Sciatic nerve (tissue), 2 donors: Measurements from ENCODE around the gene TEKTIP1. TPM values are rescaled to one million over a fixed set of nuclear protein-coding genes. Genes with fewer than 3 reads are reported as not detected.

ENCODE experiments used
- ATAC-seq: fragments of 200-7000 bp; cut with Tn5 transposase; one replicate; pipeline ENCODE4 v1.9.1; 2020; ENCODE audit warnings: mild to moderate bottlenecking, moderate library complexity
- DNase-seq: peaks from one replicate; pipeline ENCODE4 v3.0.0-alpha.2; 2020; ENCODE audit warnings: low spot score
- intact Hi-C: fragments of 100-400 bp; cut with DNase I; formaldehyde crosslinking; loops from one replicate; pipeline ENCODE4 v1.14.2; 2022
- total RNA-seq: library from RNA; stranded (reverse); fragmentation: NEBNext Ultra II Directional; extraction: Animal tissue kit (Norgen Biotek cat#: 25700); gene quantifications from one replicate; pipeline ENCODE4 v1.2.1, GENCODE V29; 2021
- donor health status: DM: no; HTN: no; CAD: no.
- donor health status: DM: no; HTN: no; CAD: no.

TEKTIP1 gene
- total RNA-seq = 4.9 TPM

DNA sequence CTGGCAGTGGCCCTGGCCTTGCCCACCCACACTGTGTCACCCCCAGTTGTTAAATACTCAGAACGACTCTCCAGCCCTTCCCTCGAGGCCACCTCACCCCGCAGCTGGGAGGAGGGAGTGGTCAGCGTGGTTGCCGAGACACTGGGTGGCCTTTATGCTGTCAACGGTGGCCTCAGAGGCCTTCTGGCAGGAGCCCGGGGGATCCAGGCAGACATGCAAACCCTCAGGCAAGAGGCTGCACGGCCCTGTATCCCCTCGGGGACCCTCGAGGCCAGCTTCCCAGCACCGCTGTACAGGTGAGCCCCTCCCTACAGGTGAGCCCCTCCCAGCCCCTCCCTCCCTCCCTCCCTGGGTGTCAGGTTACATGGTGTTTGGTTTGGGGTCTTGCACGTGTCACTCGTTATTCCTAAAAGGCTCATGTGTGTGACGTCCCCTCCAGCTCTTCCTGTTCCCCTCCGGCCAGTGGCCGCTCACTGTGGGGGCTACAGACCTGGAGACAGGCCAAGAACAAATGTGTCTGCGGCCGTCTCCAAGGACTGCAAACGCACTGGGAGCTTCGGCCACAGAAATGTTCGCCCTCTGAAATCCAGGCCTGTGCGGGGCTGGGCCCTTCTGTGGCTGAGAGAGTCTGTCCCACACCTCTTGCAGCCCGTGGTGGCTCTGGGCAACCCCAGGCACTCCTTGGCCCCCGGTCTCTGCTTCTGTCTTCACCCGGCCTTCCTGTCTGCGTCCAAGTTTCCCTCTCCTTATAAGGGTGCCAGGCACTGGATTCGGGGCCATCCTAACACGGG, at the start of gene TEKTIP1:
Gene TEKTIP1, plus strand, starts transcription at position 210 of the 791 bp plus-strand sequence. Its CDS starts 4 bp downstream, at position 214.
- DNase-seq (no peak), ATAC-seq (no peak)
- intact Hi-C loops = no loop called here

- DNase-seq (no peak), ATAC-seq (no peak)
- intact Hi-C loops = no loop called here
These were observed 47.4 kb upstream of the TEKTIP1 start for GRCh38 chr19:3491396-3492119.

DNA sequence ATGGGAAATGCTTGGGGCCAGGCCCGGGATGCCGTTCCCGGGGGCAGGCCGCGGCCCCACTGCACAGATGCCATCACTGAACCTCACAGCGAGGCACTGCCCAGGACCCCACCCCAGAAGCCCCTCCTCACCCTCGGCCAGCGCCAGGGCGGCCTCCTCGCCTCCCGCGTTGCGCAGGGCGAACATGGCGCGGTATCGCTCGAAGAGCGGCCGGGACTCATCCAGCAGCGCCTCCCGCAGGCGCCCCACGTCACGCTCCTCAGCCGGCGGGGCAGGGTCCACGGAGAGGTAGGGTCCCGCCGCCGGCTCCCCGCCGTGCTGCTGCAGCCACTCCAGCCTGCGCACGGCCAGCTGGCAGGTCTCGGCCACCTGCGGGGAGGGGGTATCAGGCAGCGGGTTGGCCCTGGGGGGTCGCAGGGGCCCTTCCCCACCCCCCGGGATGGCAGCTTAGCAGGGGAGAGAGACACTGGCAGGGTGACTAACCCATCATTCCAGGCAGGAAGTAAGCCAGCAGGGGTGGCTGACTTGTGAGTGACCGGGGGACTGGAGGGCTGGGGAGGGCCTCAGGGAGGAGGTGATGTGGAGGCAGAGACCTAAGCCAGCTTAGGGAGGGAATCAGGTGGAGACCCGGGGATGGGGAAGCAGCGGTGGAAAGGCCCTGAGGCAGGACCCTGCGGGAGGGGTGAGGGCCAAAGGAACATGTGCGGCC, 46.7 kb upstream of the TEKTIP1 start:
- intact Hi-C loops = no loop called here
- DNase-seq = no peak

GRCh38 chr19:3492919-3493318, 46.1 kb upstream of the TEKTIP1 start:
- ATAC-seq = no peak
- intact Hi-C loops = no loop called here

More for the DNA sequence above, 46.7 kb upstream of the TEKTIP1 start:
- ATAC-seq = no peak

GRCh38 chr19:3493651-3494050, 45.3 kb upstream of the TEKTIP1 start:
- DNase-seq = no peak
- no peak for ATAC-seq
- intact Hi-C loops = no loop called here

More at GRCh38 chr19:3492919-3493318, 46.1 kb upstream of the TEKTIP1 start:
- no peak for DNase-seq

GRCh38 chr19:3494051-3494450, 44.9 kb upstream of the TEKTIP1 start:
- DNase-seq = no peak
- ATAC-seq = peak; percentile 55
- intact Hi-C loops = no loop called here

DNA sequence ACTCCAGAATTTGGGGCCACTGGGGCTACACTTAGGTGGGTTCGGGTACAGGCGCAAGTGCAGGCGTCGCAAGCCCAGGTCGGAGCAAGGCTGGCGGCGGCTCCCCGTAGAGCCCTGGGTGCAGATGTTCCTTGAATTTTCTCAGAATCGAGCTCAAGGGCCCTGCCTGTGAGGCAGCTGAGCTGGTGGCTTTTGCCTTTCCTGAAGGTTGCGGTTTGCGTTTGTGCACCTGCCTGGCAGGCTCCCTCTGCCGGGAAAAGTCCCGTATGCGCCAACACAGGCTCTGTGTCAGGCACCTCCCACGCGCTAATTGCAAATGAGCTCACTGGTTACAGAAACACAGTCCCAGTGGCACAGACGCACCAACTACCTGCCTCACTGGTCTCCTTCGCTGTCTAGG, 44.4 kb upstream of the TEKTIP1 start:
- intact Hi-C loops = no loop called here
- no peak for DNase-seq
- no peak for ATAC-seq

GRCh38 chr19:3496392-3497273, 42.3 kb upstream of the TEKTIP1 start:
- DNase-seq = no peak
- intact Hi-C loops = no loop called here
- ATAC-seq = no peak

- intact Hi-C loops = no loop called here
- ATAC-seq = no peak
- no peak for DNase-seq
These were observed 41.0 kb upstream of the TEKTIP1 start for GRCh38 chr19:3497757-3498520.

- no peak for DNase-seq
- intact Hi-C loops = no loop called here
- ATAC-seq = no peak
These were observed 39.1 kb upstream of the TEKTIP1 start for GRCh38 chr19:3499738-3500428.

- intact Hi-C loops = no loop called here
- DNase-seq (peak; percentile 97), ATAC-seq (peak; percentile 97)
These were observed 38.4 kb upstream of the TEKTIP1 start, which contains the start of gene DOHH for GRCh38 chr19:3500429-3501101. Gene DOHH, minus strand, starts transcription at chr19:3500674. Its CDS starts 3,860 bp downstream, at chr19:3496814.

GRCh38 chr19:3501780-3502179, 37.2 kb upstream of the TEKTIP1 start:
- DNase-seq (no peak), ATAC-seq (no peak)
- intact Hi-C loops = no loop called here

DNA sequence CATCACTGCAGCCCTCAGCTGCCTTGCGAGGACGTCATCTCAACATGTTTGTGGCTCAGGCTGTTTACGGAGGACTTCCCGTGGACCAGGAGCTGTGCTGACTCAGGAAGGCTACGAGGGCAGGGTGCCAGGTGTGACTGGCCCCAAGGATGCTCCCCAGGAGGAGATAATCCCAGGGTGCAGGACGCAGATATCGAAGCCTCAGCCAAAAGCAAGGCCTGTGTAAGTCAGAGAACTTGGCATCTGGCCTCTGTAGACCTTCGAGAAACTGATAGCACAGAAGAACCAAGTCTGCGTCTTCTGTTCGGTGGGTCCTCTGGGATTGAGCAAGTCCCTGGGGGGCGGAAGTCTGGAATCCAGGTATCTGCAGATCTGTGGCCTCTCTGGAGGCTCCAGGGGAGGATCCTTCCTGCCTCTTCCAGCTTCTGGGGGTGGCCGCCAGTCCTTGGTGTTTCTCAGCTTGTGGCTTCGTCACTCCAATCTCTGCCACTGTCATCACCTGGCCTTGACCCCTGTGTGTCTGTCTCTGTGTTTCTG, 35.9 kb upstream of the TEKTIP1 start:
- intact Hi-C loops = no loop called here
- ATAC-seq (no peak), DNase-seq (no peak)

DNA sequence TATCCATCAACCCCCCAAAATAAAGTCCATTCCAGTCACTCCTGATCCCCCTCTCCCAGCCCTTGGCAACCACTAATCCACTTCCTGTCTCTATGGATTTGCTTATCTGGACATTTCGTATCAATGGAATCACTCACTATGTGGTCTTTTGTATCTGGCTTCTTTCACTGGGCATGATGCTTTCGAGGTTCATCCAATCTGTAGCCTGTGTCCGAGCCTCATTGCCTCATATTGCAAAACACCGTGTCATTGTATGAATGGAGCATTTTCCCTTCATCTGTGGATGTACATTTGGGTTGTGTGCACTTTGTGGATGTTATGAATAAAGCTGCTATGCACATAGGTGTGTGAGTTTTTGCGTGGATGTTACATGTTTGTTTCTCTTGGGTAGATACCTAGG, 34.2 kb upstream of the TEKTIP1 start:
- intact Hi-C loops = no loop called here
- ATAC-seq (no peak), DNase-seq (no peak)

GRCh38 chr19:3505598-3506383, 33.2 kb upstream of the TEKTIP1 start, which contains the start of gene FZR1:
Gene FZR1, plus strand, starts transcription at chr19:3506311. Its CDS starts 16,679 bp downstream, at chr19:3522990.
- ATAC-seq (peak; percentile 98), DNase-seq (peak; percentile 99)
- intact Hi-C loops = no loop called here
